Loucy (cell line): Measurements from ENCODE around the gene CAMTA1.

Source experiments
- EZH2phosphoT487 ChIP-seq: fragments of 200-600 bp; IDR thresholded peaks from 2 replicates; pipeline ENCODE4 v1.6.1; 2018; ENCODE audit warnings: antibody characterized with exemption, mild to moderate bottlenecking, moderate library complexity, borderline replicate concordance
- TF ChIP-seq, protein P1 (sequence below): fragments of 200-600 bp; sonication (generic); conservative IDR thresholded peaks from 2 replicates; pipeline ENCODE4 v1.5.1; 2014; ENCODE audit warnings: mild to moderate bottlenecking, antibody characterized with exemption, low read length

DNA sequence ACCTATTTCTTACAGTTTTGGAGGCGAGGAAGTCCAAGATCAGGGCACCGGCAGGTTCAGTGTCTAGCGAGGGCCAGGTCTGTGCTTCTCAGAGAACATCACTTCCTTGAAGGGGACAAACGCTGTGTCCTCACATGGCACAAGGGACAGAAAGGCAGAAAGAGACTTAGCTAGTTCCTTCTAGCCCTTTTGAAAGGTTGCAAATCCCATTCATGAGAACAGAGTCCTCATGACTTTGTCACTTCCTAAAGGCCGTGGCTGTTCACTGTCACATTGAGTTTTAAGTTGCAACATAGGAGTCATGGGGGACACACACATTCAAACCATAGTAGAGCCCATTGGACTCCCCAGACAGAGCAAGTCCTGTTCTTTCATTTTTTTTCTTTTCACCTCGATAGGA is 1026.2 kb downstream of the CAMTA1 start:
- TF ChIP-seq, protein P1, sequence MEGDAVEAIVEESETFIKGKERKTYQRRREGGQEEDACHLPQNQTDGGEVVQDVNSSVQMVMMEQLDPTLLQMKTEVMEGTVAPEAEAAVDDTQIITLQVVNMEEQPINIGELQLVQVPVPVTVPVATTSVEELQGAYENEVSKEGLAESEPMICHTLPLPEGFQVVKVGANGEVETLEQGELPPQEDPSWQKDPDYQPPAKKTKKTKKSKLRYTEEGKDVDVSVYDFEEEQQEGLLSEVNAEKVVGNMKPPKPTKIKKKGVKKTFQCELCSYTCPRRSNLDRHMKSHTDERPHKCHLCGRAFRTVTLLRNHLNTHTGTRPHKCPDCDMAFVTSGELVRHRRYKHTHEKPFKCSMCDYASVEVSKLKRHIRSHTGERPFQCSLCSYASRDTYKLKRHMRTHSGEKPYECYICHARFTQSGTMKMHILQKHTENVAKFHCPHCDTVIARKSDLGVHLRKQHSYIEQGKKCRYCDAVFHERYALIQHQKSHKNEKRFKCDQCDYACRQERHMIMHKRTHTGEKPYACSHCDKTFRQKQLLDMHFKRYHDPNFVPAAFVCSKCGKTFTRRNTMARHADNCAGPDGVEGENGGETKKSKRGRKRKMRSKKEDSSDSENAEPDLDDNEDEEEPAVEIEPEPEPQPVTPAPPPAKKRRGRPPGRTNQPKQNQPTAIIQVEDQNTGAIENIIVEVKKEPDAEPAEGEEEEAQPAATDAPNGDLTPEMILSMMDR: no peak
- TF ChIP-seq EZH2phosphoT487: no peak
